Measurements from ENCODE around the gene ADAMTS9. TPM values are rescaled to one million over a fixed set of nuclear protein-coding genes. Genes with fewer than 3 reads are reported as not detected.

The ADAMTS9 gene
- total RNA-seq, 2 donors from 2014 or later = 27.2 to 54.7 TPM

DNA sequence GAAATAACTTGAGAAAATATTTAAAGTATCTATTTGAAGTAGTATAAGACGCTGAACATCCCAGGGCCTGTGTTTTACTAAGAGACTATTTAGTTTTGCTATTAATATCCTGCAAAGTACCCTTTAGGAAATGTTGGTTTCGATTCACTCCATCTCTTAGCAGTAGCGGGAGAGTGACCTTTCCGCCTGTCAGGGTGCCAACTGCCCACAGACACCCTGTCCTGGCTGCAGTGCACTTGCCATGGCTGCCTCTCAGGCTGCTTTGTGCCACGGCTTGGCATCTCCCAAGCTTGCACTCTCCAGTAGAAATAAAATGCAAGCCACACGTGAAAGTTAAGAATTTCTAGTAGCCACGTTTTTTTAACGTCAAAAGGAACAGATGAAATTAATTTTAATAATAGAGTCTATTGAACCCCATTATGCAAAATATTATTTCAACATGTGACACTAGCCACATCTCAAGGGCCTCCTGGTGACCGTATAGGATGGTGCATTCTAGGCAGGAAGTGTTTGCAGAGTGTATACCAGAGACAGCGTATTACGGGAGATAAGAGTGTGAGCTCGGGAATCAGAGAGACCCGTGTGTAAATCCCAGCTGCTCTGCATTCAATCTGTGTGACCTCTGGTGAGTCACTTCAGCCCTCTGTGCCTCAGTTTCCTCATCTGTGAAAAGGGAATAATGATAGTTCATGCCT, 19.8 kb downstream of the ADAMTS9 start:
- no peaks in the 10 kb centered on the region for H3K27me3 ChIP-seq
- H3K27ac ChIP-seq = peak overlapping the region in 3 of 4 donors; percentile 26 to 77 (median 49)
- no peaks in the 10 kb centered on the region for H3K9me3 ChIP-seq
- TF ChIP-seq, protein P1, sequence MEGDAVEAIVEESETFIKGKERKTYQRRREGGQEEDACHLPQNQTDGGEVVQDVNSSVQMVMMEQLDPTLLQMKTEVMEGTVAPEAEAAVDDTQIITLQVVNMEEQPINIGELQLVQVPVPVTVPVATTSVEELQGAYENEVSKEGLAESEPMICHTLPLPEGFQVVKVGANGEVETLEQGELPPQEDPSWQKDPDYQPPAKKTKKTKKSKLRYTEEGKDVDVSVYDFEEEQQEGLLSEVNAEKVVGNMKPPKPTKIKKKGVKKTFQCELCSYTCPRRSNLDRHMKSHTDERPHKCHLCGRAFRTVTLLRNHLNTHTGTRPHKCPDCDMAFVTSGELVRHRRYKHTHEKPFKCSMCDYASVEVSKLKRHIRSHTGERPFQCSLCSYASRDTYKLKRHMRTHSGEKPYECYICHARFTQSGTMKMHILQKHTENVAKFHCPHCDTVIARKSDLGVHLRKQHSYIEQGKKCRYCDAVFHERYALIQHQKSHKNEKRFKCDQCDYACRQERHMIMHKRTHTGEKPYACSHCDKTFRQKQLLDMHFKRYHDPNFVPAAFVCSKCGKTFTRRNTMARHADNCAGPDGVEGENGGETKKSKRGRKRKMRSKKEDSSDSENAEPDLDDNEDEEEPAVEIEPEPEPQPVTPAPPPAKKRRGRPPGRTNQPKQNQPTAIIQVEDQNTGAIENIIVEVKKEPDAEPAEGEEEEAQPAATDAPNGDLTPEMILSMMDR (IDR thresholded peaks at IDR 0.05) = no peak
- no peak for TF ChIP-seq POLR2A (IDR thresholded peaks at IDR 0.05)
- H3K36me3 ChIP-seq (replicated peaks in 1 of 2; ENCODE audit: insufficient read depth in 1 of 2, low read depth in 2 of 2) = no peaks in the 10 kb centered on the region
- peaks cover 35% of the 10 kb centered on the region for H3K4me1 ChIP-seq
- H3K4me3 ChIP-seq = no peak overlapping the region
- 60 to 62% methylated on average over 13 of the region's 13 CpGs for WGBS, 2 donors
- DNase-seq (peak; percentile 14 to 37 (median 33)), ATAC-seq (peak; percentile 30)
- intact Hi-C loops (cut with DNase I) = no loop called here

DNA sequence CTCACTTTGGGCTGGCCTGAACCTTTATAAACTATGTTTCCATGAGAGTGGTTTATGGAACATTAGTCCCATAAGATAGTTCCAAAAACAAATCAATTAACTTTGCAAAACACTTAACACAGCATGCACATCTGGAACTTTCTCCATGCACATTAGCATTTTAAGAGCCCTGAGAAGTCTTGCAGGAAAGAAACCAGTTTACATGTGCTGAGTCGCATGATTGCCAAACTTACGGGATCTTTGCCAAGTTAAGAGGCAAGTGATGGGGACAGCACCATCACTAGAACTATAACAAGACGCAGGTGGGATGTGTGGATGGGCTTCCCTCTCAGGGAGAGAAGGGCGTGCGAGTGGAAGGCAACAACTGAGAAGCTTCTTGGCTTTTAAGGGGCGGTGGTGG, 20.7 kb downstream of the ADAMTS9 start:
- WGBS, 2 donors = 67 to 73% methylated on average over 6 of the region's 6 CpGs
- TF ChIP-seq POLR2A (IDR thresholded peaks at IDR 0.05) = no peak
- TF ChIP-seq, protein P1 (IDR thresholded peaks at IDR 0.05) = no peak
- Histone ChIP-seq H3K4me1 (peaks cover 35% of the 10 kb centered on the region), H3K27ac (peak overlapping the region in 3 of 4 donors; percentile 26 to 77 (median 49)), H3K36me3 (replicated peaks in 1 of 2; ENCODE audit: insufficient read depth in 1 of 2, low read depth in 2 of 2) (no peaks in the 10 kb centered on the region), H3K27me3 (no peaks in the 10 kb centered on the region), H3K4me3 (no peak overlapping the region), H3K9me3 (no peaks in the 10 kb centered on the region)
- no peak for ATAC-seq
- no peak for DNase-seq
- intact Hi-C loops (cut with DNase I) = no loop called here

DNA sequence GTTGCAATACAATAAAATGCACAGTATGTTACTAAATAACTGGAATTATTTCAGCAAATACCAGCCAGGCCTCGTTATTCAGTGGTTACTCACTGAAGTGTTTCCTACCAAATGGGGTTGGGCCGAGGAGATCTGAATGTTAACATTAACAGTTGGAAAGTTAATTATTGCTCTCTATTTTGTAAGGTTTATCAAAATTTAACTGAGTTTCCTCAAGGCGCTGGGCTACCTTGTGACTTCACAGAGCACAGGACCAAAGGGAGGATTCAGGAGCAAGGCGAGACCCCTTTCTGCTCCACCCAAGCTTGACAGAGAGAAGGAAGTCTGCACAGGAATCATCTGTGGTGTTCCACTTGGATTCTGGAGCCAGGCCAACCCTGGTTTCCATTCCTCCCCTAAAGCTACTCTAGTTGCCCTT, 21.6 kb downstream of the ADAMTS9 start:
- Histone ChIP-seq H3K27ac (peak overlapping the region; percentile 18 to 77 (median 66)), H3K9me3 (no peaks in the 10 kb centered on the region), H3K4me1 (peaks cover 35% of the 10 kb centered on the region), H3K27me3 (no peaks in the 10 kb centered on the region), H3K36me3 (replicated peaks in 1 of 2; ENCODE audit: insufficient read depth in 1 of 2, low read depth in 2 of 2) (no peaks in the 10 kb centered on the region), H3K4me3 (no peak overlapping the region)
- 49 to 50% methylated on average over 4 of the region's 4 CpGs for WGBS, 2 donors
- DNase-seq = peak; percentile 16 to 29 (median 26)
- peak; percentile 74 for ATAC-seq
- intact Hi-C loops (cut with DNase I) = no loop called here
- TF ChIP-seq, protein P1 (IDR thresholded peaks at IDR 0.05) = no peak
- TF ChIP-seq POLR2A (IDR thresholded peaks at IDR 0.05) = no peak

DNA sequence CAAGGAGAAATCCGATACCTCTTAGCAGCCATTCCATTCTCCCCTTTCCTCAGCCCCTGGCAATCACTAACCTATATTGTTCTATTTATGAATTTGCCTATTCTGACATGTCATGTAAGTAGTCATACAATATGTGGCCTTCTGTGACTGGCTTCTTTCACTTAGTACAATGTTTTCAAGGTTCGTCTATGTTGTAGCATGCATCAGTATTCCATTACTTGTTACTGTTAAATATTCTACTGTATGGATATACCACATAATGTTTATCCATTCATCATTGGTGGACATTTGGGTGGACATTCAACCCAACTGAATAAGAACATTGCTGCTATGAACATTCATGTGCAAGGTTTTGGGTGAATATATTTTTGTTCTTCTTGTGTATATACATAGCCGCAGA, 23.4 kb downstream of the ADAMTS9 start:
- H3K36me3 ChIP-seq (replicated peaks in 1 of 2; ENCODE audit: insufficient read depth in 1 of 2, low read depth in 2 of 2) = no peaks in the 10 kb centered on the region
- TF ChIP-seq, protein P1 (IDR thresholded peaks at IDR 0.05) = no peak
- TF ChIP-seq POLR2A (IDR thresholded peaks at IDR 0.05) = no peak
- WGBS, 2 donors = 86 to 88% methylated on average over 3 of the region's 3 CpGs

DNA sequence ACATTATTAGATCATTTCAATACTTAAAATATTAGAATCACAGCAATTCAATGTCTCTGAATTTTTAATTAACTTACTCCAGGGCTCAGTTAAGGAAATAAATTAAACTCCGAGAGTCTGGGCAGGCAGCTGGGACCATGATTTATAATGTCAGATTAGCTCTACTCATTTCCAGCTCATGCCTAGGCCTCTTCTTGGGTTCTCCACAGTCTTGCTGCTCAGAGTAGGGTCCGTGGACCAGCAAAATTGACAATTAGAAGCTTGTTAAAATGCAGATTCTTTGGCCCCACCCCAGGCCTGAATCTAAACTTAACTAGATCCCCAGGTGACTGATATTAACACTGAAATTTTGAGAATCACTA, 28.2 kb downstream of the ADAMTS9 start:
- intact Hi-C loops (cut with DNase I) = no loop called here
- Histone ChIP-seq H3K4me3 (no peak overlapping the region), H3K27ac (peak overlapping the region in 1 of 4 donors; percentile 7), H3K9me3 (no peaks in the 10 kb centered on the region), H3K36me3 (replicated peaks in 1 of 2; ENCODE audit: insufficient read depth in 1 of 2, low read depth in 2 of 2) (no peaks in the 10 kb centered on the region), H3K4me1 (peaks cover 4% of the 10 kb centered on the region), H3K27me3 (no peaks in the 10 kb centered on the region)
- 45 to 70% methylated on average over 2 of the region's 2 CpGs for WGBS, 2 donors
- TF ChIP-seq, protein P1 (IDR thresholded peaks at IDR 0.05) = no peak
- TF ChIP-seq POLR2A (IDR thresholded peaks at IDR 0.05) = no peak
- DNase-seq (no peak), ATAC-seq (no peak)

More for the DNA sequence above, 23.4 kb downstream of the ADAMTS9 start:
- intact Hi-C loops (cut with DNase I) = no loop called here
- ATAC-seq (no peak), DNase-seq (no peak)
- Histone ChIP-seq H3K4me3 (no peak overlapping the region), H3K27me3 (no peaks in the 10 kb centered on the region), H3K9me3 (no peaks in the 10 kb centered on the region), H3K27ac (peak overlapping the region in 1 of 4 donors; percentile 77), H3K4me1 (peaks cover 35% of the 10 kb centered on the region)
